Measurements from ENCODE around the gene FAM171A1.
"Not testable (repeated sequence)": the region's sequence is repeated elsewhere in the genome, so short reads cannot be mapped to it uniquely, and the experiment has no call there.

Gene FAM171A1

GRCh38 chr10:15314482-15315045 is 56.5 kb downstream of the FAM171A1 start:
- no peak for DNase-seq

GRCh38 chr10:15313843-15314242 is 57.2 kb downstream of the FAM171A1 start:
- DNase-seq: peak; percentile 60

GRCh38 chr10:15313047-15313446 is 58.0 kb downstream of the FAM171A1 start:
- DNase-seq: peak; percentile 73

DNA sequence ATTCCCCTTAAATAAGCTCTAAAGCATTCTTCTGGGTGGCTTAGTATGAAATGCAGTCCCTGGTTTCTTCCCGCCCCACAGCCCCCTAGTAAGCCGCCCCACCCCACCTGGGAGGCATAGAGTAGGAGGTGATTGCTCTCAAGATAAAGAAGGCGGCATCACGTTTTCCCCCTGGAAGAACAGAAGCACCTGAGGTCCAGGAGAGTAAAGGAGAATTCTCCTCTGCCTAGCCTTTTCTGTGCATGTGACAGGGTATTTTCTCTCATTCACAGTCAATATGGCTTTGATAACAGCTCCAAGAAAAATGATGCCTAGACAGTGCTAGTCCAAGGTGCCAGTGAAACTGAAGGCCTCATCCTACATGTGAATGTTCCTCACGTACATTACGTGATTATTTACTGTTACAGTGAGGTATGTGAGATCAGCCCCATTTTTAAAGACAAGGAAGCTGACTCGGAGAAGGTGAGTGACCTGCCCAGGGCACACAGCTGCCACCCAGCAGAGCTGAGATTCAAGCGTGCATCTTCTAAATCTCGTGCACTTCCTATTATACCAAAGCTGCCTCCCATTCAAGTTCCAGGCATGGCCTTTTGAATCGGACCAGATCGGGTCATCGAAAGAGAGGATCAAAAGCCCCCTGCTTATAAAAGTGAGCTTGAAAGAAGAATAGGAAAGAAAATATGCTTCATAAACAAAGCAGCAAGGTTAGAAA is 59.4 kb downstream of the FAM171A1 start:
- DNase-seq: no peak

DNA sequence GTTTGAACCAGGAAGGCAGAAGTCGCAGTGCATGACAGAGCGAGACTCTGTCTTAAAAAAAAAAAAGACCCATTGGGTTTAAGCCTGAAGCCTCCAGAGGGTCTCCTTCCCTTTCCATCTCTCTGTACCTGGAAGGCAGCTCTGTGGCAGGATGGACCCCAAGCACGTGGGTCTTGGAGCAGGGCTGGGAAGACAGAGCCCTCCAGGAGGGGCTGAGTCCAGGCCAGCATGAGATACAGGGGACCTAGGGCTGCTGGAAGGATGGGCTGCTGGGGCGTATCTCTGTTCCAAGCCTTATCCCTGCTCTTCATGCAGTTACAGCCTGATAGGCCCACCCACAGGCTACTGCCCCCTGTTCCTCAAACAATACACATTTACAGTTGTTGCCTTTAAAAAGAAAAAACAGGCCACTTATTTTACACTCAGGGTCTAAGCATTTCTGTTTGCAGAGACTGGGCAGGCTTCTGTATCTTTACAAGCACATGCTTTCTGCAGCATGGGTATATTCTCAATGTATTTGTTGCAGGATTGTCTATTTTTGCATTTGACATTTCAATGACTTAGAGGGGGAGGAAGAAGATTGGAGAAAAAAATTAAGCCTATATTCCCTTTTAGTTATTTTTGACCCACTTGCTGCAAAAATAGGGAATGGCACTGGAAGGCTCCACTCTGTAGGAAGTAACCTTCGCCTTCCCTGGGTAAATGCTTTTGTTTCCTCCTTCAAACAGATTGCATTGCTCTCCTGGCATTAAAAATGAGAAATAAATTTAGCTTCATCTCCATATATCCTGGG is 60.1 kb downstream of the FAM171A1 start:
- no peak for DNase-seq

GRCh38 chr10:15309221-15309620 is 61.9 kb downstream of the FAM171A1 start:
- no peak for DNase-seq

GRCh38 chr10:15306735-15307280 is 64.3 kb downstream of the FAM171A1 start:
- DNase-seq: no peak

DNA sequence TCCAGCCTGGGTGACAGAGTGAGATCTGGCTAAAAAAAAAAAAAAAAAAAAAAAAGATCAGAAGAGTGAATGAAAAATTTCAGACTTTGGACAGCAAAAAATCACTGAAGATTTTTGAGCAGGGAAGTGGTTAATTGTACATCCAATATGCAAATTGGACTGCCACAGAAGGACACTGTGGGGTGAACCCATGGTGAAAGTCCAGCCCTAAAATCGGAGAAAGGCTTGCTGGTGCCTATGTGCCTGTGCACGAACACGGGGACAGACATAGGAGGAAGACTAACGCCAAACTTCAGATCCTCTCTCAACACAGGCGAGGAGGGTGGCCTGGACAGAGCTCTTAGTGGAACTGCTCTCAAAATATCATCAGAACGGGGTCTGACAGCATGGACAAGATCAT is 65.5 kb downstream of the FAM171A1 start:
- DNase-seq: no peak

GRCh38 chr10:15305161-15305560 is 65.9 kb downstream of the FAM171A1 start:
- DNase-seq: no peak

DNA sequence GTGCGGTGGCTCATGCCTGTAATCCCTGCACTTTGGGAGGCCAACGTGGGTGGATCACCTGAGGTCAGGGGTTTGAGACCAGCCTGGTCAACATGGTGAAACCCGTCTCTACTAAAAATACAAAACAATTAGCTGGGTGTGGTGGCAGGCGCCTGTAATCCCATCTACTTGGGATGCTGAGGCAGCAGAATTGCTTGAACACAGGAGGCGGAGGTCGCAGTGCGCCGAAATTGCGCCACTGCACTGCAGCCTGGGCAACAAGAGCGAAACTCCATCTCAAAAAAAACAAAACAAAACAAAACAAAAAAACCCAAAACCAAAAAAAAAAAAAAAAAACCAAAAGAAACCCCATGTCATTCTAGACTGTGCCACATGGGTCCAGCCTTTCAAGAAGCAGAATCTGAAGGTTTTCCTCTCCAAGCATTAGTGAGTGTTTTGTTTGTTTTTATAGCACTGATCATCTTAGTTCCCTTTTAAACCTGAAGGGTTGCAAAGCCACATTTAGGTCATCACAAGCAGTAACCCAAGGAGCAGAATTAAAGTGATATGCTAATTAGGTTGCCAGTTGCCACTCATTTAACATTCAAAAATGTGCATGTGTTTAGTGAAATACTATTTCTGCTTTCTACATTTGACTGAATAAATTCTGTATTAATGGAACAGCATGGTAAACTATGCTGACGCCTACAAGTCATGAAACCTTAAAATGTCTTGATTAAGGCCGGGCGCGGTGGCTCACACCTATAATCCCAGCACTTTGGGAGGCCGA is 68.7 kb downstream of the FAM171A1 start:
- DNase-seq: not testable (repeated sequence)

GRCh38 chr10:15300697-15301096 is 70.4 kb downstream of the FAM171A1 start:
- DNase-seq: no peak

DNA sequence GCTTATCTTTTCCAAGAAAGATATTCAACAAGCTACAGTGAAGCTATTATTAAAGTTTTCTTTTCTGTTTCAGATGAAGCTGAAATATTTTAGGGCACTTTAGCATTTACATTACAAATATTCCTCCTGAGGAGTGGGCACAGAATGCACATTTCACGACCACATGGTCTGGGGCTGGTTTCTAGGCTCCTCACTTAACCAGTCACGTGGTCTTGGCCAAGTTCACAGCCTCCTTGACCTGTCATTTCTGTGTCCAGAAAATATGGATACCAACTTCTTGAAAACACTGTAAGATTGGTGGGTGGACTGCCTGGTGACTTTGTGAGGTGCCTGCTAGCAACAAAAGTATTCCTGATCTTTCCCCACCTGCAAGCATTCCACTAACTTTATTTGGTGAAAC is 70.9 kb downstream of the FAM171A1 start:
- DNase-seq: no peak

GRCh38 chr10:15296701-15297100 is 74.4 kb downstream of the FAM171A1 start:
- no peak for DNase-seq

GRCh38 chr10:15295537-15296325 is 75.4 kb downstream of the FAM171A1 start:
- DNase-seq: peak; percentile 49

- peak; percentile 55 for DNase-seq
These were observed 76.9 kb downstream of the FAM171A1 start for GRCh38 chr10:15293862-15294842.

GRCh38 chr10:15290671-15291070 is 80.4 kb downstream of the FAM171A1 start:
- DNase-seq: no peak

GRCh38 chr10:15290150-15290549 is 80.9 kb downstream of the FAM171A1 start:
- no peak for DNase-seq

DNA sequence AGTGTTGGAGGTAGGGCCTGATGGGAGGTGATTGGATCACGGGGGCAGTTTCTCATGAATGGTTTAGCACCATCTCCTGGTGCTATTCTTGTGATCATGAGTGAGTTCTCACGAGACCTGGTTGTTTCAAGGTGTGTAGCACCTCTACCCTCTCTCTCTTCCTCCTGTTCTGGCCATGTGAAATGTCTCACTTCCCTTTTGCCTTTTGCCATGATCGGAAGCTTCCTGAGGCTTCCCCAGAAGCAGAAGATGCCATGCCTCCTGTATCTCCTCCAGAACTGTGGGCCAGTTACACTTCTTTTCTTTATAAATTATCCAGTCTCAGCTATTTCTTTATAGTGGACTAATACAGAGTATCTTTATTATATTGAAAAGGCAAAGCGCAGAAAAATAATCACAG is 90.1 kb downstream of the FAM171A1 start:
- DNase-seq: no peak

- DNase-seq: no peak
These were observed 90.6 kb downstream of the FAM171A1 start for GRCh38 chr10:15280462-15280861.

- DNase-seq: no peak
These were observed 91.9 kb downstream of the FAM171A1 start for GRCh38 chr10:15279236-15279635.

DNA sequence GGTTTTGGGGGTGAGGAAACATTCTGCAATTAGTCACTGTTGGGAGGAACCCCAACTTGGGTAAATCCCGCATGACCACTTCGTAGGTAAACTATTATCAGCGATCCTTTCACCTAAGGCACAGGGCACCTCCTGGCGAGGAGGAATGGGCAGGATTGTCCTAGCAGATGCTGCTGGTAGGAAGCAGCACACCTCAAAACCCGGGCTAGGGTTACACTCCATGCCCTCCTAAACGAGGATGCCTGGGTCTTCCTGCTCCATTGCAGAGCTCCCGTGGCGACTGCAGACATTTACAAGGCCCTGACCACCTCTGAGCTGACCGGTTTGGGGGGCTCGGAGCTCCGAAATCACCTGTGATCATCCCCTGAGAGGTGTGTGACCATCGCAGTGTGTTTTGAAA is 92.3 kb downstream of the FAM171A1 start:
- no peak for DNase-seq

Data from midbrain (tissue), 1 donor.